Osteocyte (in vitro differentiated cells): ENCODE results near the gene ATP11A. TPM values are rescaled to one million over a fixed set of nuclear protein-coding genes. Genes with fewer than 3 reads are reported as not detected.

Experiments
- DNase-seq: peaks from one replicate; pipeline ENCODE4 v3.0.0; 2021; ENCODE audit warnings: mixed read lengths; ENCODE audit not compliant: unreplicated experiment; ENCODE audit errors: extremely low spot score
- H3K27ac Mint-ChIP-seq: one replicate; pipeline ENCODE4 v1.8.0; 2021; ENCODE audit warnings: mild to moderate bottlenecking, mixed read lengths; ENCODE audit not compliant: unreplicated experiment
- H3K27me3 Mint-ChIP-seq: one replicate; pipeline ENCODE4 v1.8.0; 2021; ENCODE audit warnings: mixed read lengths; ENCODE audit not compliant: unreplicated experiment
- H3K36me3 Mint-ChIP-seq: one replicate; pipeline ENCODE4 v1.8.0; 2021; ENCODE audit warnings: mixed read lengths; ENCODE audit not compliant: unreplicated experiment
- H3K4me1 Mint-ChIP-seq: one replicate; pipeline ENCODE4 v1.8.0; 2021; ENCODE audit warnings: mixed read lengths; ENCODE audit not compliant: unreplicated experiment
- H3K4me3 Mint-ChIP-seq: one replicate; pipeline ENCODE4 v1.8.0; 2021; ENCODE audit warnings: mild to moderate bottlenecking, moderate library complexity, mixed read lengths; ENCODE audit not compliant: unreplicated experiment
- H3K9me3 Mint-ChIP-seq: one replicate; pipeline ENCODE4 v1.8.0; 2021; ENCODE audit warnings: mixed read lengths; ENCODE audit not compliant: unreplicated experiment
- total RNA-seq: library from RNA; stranded (reverse); gene quantifications from 2 replicates; pipeline ENCODE4 v1.2.1, GENCODE V29; 2021
- TF ChIP-seq, protein P1 (sequence below): fragments of 200-600 bp; sonication (generic); IDR thresholded peaks from 2 replicates; pipeline ENCODE4 v1.5.0; 2021; ENCODE audit warnings: antibody characterized with exemption, mild to moderate bottlenecking, moderate library complexity

The ATP11A gene
- total RNA-seq, 1 donor from 2014 or later: 15.7 TPM

GRCh38 chr13:112877539-112877938, 187.7 kb downstream of the ATP11A start:
- TF ChIP-seq, protein P1, sequence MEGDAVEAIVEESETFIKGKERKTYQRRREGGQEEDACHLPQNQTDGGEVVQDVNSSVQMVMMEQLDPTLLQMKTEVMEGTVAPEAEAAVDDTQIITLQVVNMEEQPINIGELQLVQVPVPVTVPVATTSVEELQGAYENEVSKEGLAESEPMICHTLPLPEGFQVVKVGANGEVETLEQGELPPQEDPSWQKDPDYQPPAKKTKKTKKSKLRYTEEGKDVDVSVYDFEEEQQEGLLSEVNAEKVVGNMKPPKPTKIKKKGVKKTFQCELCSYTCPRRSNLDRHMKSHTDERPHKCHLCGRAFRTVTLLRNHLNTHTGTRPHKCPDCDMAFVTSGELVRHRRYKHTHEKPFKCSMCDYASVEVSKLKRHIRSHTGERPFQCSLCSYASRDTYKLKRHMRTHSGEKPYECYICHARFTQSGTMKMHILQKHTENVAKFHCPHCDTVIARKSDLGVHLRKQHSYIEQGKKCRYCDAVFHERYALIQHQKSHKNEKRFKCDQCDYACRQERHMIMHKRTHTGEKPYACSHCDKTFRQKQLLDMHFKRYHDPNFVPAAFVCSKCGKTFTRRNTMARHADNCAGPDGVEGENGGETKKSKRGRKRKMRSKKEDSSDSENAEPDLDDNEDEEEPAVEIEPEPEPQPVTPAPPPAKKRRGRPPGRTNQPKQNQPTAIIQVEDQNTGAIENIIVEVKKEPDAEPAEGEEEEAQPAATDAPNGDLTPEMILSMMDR: no peak
- no peaks in the 10 kb centered on the region for H3K9me3 Mint-ChIP-seq
- DNase-seq: no peak
- peaks cover 5% of the 10 kb centered on the region for H3K36me3 Mint-ChIP-seq
- no peaks in the 10 kb centered on the region for H3K27me3 Mint-ChIP-seq
- H3K4me3 Mint-ChIP-seq: no peak overlapping the region
- H3K27ac Mint-ChIP-seq: no peak overlapping the region
- H3K4me1 Mint-ChIP-seq: no peaks in the 10 kb centered on the region

DNA sequence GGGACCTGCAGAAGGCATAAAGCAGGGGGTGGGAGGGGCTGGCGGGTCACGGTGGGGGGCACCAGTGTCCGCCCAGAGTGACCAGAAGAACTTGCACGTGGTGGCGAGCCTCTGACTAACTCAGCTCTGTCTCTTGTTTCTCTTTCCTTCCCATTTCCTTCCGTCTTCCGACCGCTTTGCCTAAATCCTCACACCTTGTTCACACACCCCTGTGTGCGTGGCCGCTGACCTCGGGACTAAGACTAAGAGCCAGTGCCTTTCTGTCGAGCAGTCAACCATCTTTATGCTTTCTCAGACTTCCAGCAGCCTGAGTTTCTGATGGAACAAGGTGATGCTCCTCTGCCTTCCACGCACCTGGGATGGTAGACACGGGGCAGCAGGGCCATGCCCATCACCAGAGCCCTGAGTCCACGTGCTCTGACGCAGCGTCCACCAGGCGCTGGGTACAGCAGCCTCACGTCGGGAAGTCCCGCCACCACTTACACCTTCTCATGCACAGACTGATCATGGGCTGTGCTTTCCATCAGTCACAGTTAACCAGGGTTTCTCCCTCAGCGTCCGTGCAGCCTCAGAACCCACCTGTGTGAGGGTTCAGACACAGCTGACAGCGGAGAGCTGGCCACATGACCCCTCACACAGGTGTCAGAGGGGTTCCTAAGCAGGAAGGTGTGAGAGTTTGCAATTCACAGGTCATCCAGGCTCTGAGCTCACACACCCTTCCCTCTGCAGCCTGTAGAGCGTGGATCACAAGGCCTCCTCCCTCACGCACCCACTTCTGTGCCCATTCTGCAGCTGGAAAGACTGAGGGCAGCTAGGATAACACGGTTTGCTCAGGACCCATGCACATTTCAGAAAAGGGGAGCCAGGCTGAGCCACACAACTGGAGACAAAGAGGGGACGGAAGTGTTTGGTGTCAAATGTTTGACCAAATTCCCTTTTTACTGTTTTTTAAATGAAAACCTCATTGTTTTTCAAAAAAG, 188.4 kb downstream of the ATP11A start:
- Mint-ChIP-seq H3K36me3 (peaks cover 5% of the 10 kb centered on the region), H3K27ac (no peak overlapping the region), H3K4me1 (no peaks in the 10 kb centered on the region), H3K27me3 (no peaks in the 10 kb centered on the region), H3K4me3 (no peak overlapping the region), H3K9me3 (no peaks in the 10 kb centered on the region)
- no peak for DNase-seq
- TF ChIP-seq, protein P1: no peak

GRCh38 chr13:112879283-112879833, 189.5 kb downstream of the ATP11A start:
- H3K27me3 Mint-ChIP-seq: no peaks in the 10 kb centered on the region
- no peaks in the 10 kb centered on the region for H3K4me1 Mint-ChIP-seq
- DNase-seq: no peak
- TF ChIP-seq, protein P1: no peak
- peaks cover 5% of the 10 kb centered on the region for H3K36me3 Mint-ChIP-seq
- no peak overlapping the region for H3K4me3 Mint-ChIP-seq
- no peak overlapping the region for H3K27ac Mint-ChIP-seq
- H3K9me3 Mint-ChIP-seq: no peaks in the 10 kb centered on the region

DNA sequence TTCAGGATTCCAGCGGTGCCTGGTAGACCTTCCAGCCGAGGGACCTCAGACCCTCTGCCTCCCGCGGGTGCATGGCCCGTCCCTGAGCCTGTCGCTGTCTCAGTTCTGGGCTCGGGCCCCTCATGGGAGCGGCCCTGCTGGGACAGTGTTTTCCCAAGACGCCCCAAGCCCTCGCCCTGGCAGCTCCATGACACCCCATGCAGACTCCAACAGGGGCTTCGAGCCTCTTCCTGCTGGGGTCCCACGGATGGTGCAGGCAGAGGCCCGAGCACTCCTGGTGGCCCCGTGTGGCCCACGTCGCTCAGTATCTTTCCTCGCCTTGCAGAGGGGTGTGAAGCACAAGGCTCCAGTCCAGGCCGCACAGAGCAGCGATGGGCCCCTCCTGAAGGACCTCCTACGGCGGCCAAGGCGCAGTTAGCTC, 190.4 kb downstream of the ATP11A start:
- H3K27me3 Mint-ChIP-seq: no peaks in the 10 kb centered on the region
- TF ChIP-seq, protein P1: no peak
- no peak overlapping the region for H3K4me3 Mint-ChIP-seq
- peaks cover 5% of the 10 kb centered on the region for H3K36me3 Mint-ChIP-seq
- no peaks in the 10 kb centered on the region for H3K4me1 Mint-ChIP-seq
- H3K9me3 Mint-ChIP-seq: no peaks in the 10 kb centered on the region
- DNase-seq: no peak
- H3K27ac Mint-ChIP-seq: no peak overlapping the region

GRCh38 chr13:112880976-112881540, 191.2 kb downstream of the ATP11A start:
- Mint-ChIP-seq H3K36me3 (peaks cover 5% of the 10 kb centered on the region), H3K4me1 (peaks cover 5% of the 10 kb centered on the region), H3K9me3 (no peaks in the 10 kb centered on the region), H3K27ac (no peak overlapping the region), H3K4me3 (no peak overlapping the region), H3K27me3 (no peaks in the 10 kb centered on the region)
- DNase-seq: no peak
- TF ChIP-seq, protein P1: no peak
